Natural killer cell (primary cell): ENCODE data around the gene ATP6V1D. TPM values are rescaled to one million over a fixed set of nuclear protein-coding genes. Genes with fewer than 3 reads are reported as not detected.
"Not testable (repeated sequence)": the region's sequence is repeated elsewhere in the genome, so short reads cannot be mapped to it uniquely, and the experiment has no call there.

Source experiments
- ATAC-seq, 3 donors: fragments of 150-1000 bp in 2 of 3; fragments of 200-7000 bp in 1 of 3; cut with Tn5 transposase; 1 replicate in 1 of 3; 2 replicates in 2 of 3; pipeline ENCODE4 v1.10.0; 2021; ENCODE audit warnings: mild to moderate bottlenecking in 2 of 3, moderate library complexity in 2 of 3
- DNase-seq, 2 donors: peaks; one replicate each; pipeline versions ENCODE4 v3.0.0 to v3.0.0-alpha.2; 2013 to 2021; ENCODE audit warnings: mixed read lengths in 1 of 2
- H3K27ac ChIP-seq: one replicate; pipeline ENCODE4 v1.5.1; 2013; ENCODE audit warnings: mild to moderate bottlenecking, low read length
- H3K27me3 ChIP-seq: one replicate; pipeline ENCODE4 v1.6.1; 2013; ENCODE audit warnings: low read length; ENCODE audit not compliant: control insufficient read depth, insufficient read depth
- H3K36me3 ChIP-seq: one replicate; pipeline ENCODE4 v1.6.1; 2013; ENCODE audit warnings: low read length; ENCODE audit not compliant: control insufficient read depth, insufficient read depth
- H3K4me1 ChIP-seq: one replicate; pipeline ENCODE4 v1.6.1; 2013; ENCODE audit warnings: low read length; ENCODE audit not compliant: control insufficient read depth, insufficient read depth
- H3K4me3 ChIP-seq: one replicate; pipeline ENCODE4 v1.5.1; 2013; ENCODE audit warnings: low read length
- H3K9me3 ChIP-seq: one replicate; pipeline ENCODE4 v1.6.1; 2013; ENCODE audit warnings: low read length; ENCODE audit not compliant: control insufficient read depth, insufficient read depth
- H3K27ac Mint-ChIP-seq, 2 donors: one replicate each; pipeline ENCODE4 v1.8.0; 2022; ENCODE audit warnings: mild to moderate bottlenecking in 2 of 2, mixed read lengths in 2 of 2, moderate library complexity in 1 of 2
- H3K27me3 Mint-ChIP-seq, 2 donors: one replicate each; pipeline ENCODE4 v1.8.0; 2022; ENCODE audit warnings: low read depth in 2 of 2, mixed read lengths in 2 of 2
- H3K36me3 Mint-ChIP-seq: one replicate; pipeline ENCODE4 v1.8.0; 2022; ENCODE audit warnings: mixed read lengths
- H3K4me1 Mint-ChIP-seq, 2 donors: one replicate each; pipeline ENCODE4 v1.8.0; 2022; ENCODE audit warnings: mixed read lengths in 2 of 2
- H3K4me3 Mint-ChIP-seq: one replicate; pipeline ENCODE4 v1.8.0; 2022; ENCODE audit warnings: mild to moderate bottlenecking, moderate library complexity, mixed read lengths
- H3K9me3 Mint-ChIP-seq, 2 donors: one replicate each; pipeline ENCODE4 v1.8.0; 2022; ENCODE audit warnings: mixed read lengths in 2 of 2
- CTCF ChIP-seq: fragments of 200-600 bp; IDR thresholded peaks from one replicate; pipeline ENCODE4 v1.8.0; 2022; ENCODE audit warnings: antibody characterized with exemption
- WGBS: methylation state at CpG from one replicate; pipeline ENCODE4 v1.1.7; 2013; ENCODE audit warnings: missing lambda C conversion rate; ENCODE audit not compliant: insufficient coverage; 5-methylcytosine and 5-hydroxymethylcytosine counted together
- intact Hi-C: fragments of 100-400 bp; cut with micrococcal nuclease; formaldehyde crosslinking; loops from one replicate; pipeline ENCODE4 v1.14.2; 2022
- total RNA-seq, 4 donors: library from RNA; stranded (reverse); fragments of 120-200 nt in 1 of 4; gene quantifications; one replicate each; pipeline versions ENCODE4 v1.2.3 to v1.2.4, GENCODE V29; 2013 to 2022

Gene ATP6V1D
- total RNA-seq: 10 to 100 TPM; 61.9 to 77.5 (median 70.0) TPM
- total RNA-seq (2013): 91.1 TPM

DNA sequence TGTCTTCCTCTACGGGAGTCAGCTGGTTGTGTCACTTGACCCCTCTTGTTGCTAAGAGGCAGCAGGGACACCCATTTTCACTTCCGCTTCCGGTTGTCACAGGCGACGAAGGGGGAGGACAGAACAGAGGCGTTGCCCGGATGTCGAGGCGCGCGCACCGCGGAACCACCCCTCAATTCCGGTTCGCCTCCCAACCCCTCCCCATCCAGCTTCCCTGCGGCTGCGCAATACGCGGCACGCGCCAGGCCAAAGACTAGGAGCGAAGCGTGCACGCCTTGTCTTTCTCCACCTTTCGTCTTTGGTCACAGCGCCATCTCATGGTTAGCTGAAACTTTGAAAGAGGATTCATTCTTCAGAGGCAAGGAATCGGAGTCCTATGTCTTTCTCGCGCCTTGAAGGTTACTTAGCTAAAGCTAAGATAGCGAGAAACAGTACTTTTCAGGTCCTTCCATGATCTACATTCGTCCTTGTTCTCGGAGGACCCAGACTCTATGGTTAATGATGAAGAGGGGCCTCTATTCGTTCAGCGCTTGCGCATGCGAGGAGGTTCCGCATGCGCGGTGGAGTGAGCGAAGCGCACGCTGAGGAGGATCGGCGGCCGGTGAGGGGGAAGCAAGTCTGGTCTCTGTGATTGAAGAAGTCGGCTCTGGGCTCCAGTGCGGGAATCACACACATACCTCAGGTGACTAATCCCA, at the start of gene ATP6V1D, which contains the start of gene EIF2S1:
ATP6V1D (minus strand) TSS at position 30 of the 695 bp plus-strand sequence. CDS start 106 bp downstream, outside the sequence.
EIF2S1 (plus strand) TSS at position 554 of the 695 bp plus-strand sequence. CDS start 4,440 bp downstream, outside the sequence.
- Histone ChIP-seq H3K27ac (peak within 1 kb of the TSS; percentile 94), H3K4me3 (peak within 1 kb of the TSS; percentile 82), H3K4me1 (peaks cover 17% of the 10 kb centered on the region), H3K27me3 (no peaks in the 10 kb centered on the region), H3K9me3 (no peaks in the 10 kb centered on the region), H3K36me3 (peaks cover 7% of the 10 kb centered on the region)
- Mint-ChIP-seq H3K27ac (peak within 1 kb of the TSS; percentile 99), H3K4me1 (peaks cover 64 to 66% of the 10 kb centered on the region in 2 donors), H3K4me3 (peak within 1 kb of the TSS; percentile 99), H3K9me3 (no peaks in the 10 kb centered on the region), H3K27me3 (no peaks in the 10 kb centered on the region), H3K36me3 (no peaks in the 10 kb centered on the region)
- ATAC-seq (peak; percentile 90 to 98 (median 90)), DNase-seq (peak; percentile 99 to 100)
- peak; percentile 99 for TF ChIP-seq CTCF
- WGBS: under 1% methylated on average over 47 of the region's 47 CpGs
- intact Hi-C loops: loop anchor here (1.0 kb wide), 1 partner anchor 119 kb away; the partner anchor contains the start of gene PALS1

GRCh38 chr14:67408122-67408801, 48.7 kb upstream of the ATP6V1D start:
- H3K27ac ChIP-seq, H3K4me3 Mint-ChIP-seq, ATAC-seq, H3K4me3 ChIP-seq, H3K4me1 Mint-ChIP-seq, H3K4me1 ChIP-seq, intact Hi-C loops, H3K36me3 ChIP-seq, H3K36me3 Mint-ChIP-seq, H3K27ac Mint-ChIP-seq, H3K9me3 ChIP-seq, DNase-seq, H3K27me3 ChIP-seq, H3K9me3 Mint-ChIP-seq: not testable (repeated sequence)
- 87% methylated on average over 6 of the region's 7 CpGs for WGBS
- H3K27me3 Mint-ChIP-seq: peaks cover 11 to 16% of the 10 kb centered on the region in 2 donors

DNA sequence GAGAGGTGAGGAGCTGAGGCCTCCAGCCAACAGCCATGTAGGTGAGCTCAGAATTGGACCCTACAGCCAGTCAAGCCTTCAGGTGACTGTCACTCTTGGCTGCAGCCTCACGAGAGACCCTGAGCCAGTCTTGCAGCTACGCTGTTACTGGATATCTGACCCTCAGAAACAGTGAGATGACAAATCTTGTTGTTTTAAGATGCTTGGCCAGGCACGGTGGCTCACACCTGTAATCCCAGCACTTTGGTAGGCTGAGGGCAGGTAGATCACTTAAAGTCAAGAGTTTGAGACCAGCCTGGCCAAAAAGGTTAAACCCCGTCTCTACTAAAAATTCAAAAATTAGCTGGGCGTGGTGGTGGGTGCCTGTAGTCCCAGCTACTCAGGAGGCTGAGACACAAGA, 46.2 kb upstream of the ATP6V1D start:
- no peak for TF ChIP-seq CTCF
- Histone ChIP-seq H3K36me3 (no peaks in the 10 kb centered on the region), H3K4me3 (no peak overlapping the region), H3K27ac (no peak overlapping the region), H3K4me1 (no peaks in the 10 kb centered on the region), H3K27me3 (no peaks in the 10 kb centered on the region), H3K9me3 (no peaks in the 10 kb centered on the region)
- WGBS: 95% methylated on average over 5 of the region's 5 CpGs
- no peak for DNase-seq
- no peak overlapping the region for H3K4me3 Mint-ChIP-seq
- H3K36me3 Mint-ChIP-seq: no peaks in the 10 kb centered on the region
- no peak for ATAC-seq
- H3K4me1 Mint-ChIP-seq: no peaks in the 10 kb centered on the region
- no peak overlapping the region for H3K27ac Mint-ChIP-seq
- intact Hi-C loops: no loop called here
- H3K9me3 Mint-ChIP-seq: no peaks in the 10 kb centered on the region
- H3K27me3 Mint-ChIP-seq: peaks cover 12 to 14% of the 10 kb centered on the region in 2 donors

DNA sequence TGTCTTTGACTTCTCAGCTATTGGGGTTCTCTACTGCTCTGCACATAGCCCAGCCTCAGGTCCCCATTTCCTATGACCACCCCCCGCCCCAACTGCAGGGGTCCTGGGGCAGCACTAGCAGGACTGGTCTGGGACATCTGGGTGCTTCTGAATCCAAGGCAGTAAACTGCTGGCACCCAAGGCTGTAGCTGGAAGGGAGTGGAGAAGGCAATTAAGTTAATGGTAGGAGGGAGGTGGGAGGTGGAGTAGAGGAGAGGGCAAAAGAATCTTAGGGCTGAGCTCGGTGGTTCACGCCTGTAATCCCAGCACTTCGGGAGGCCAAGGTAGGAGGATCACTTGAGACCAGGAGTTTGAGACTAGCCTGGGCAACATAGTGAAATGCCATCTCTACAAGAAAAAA, 40.8 kb upstream of the ATP6V1D start:
- Mint-ChIP-seq H3K27ac (no peak overlapping the region), H3K9me3 (no peaks in the 10 kb centered on the region), H3K4me3 (no peak overlapping the region), H3K4me1 (no peaks in the 10 kb centered on the region), H3K27me3 (peaks cover 11 to 12% of the 10 kb centered on the region in 2 donors), H3K36me3 (no peaks in the 10 kb centered on the region)
- H3K9me3 ChIP-seq: no peaks in the 10 kb centered on the region
- no peak for ATAC-seq
- 94% methylated on average over 4 of the region's 4 CpGs for WGBS
- H3K4me3 ChIP-seq: no peak overlapping the region
- no peaks in the 10 kb centered on the region for H3K4me1 ChIP-seq
- no peak overlapping the region for H3K27ac ChIP-seq
- no peaks in the 10 kb centered on the region for H3K36me3 ChIP-seq
- DNase-seq: no peak
- no peak for TF ChIP-seq CTCF
- H3K27me3 ChIP-seq: no peaks in the 10 kb centered on the region
- intact Hi-C loops: no loop called here
